Sigmoid colon (tissue), 7 donors: Measurements from ENCODE around the gene DSCAML1. TPM values are rescaled to one million over a fixed set of nuclear protein-coding genes. Genes with fewer than 3 reads are reported as not detected.
"Not testable (repeated sequence)": the region's sequence is repeated elsewhere in the genome, so short reads cannot be mapped to it uniquely, and the experiment has no call there.

ENCODE experiments used
- DNase-seq: peaks from one replicate; pipeline ENCODE4 v3.0.0-alpha.2; 2019
- H3K27ac ChIP-seq, 4 donors: fragments of 200-600 bp; sonication (generic); one replicate each; pipeline ENCODE4 v1.5.1; 2016 to 2019; ENCODE audit warnings: mild to moderate bottlenecking in 1 of 4
- H3K27me3 ChIP-seq, 3 donors: fragments of 200-600 bp; sonication (generic); one replicate each; pipeline ENCODE4 v1.5.1; 2019; ENCODE audit warnings: mild to moderate bottlenecking in 1 of 3
- H3K36me3 ChIP-seq, 4 donors: fragments of 200-600 bp; sonication (generic); one replicate each; pipeline ENCODE4 v1.5.1; 2016 to 2019
- H3K4me1 ChIP-seq, 4 donors: fragments of 200-600 bp; sonication (generic); one replicate each; pipeline ENCODE4 v1.5.1; 2017 to 2019
- H3K4me3 ChIP-seq, 4 donors: fragments of 200-600 bp; sonication (generic); one replicate each; pipeline ENCODE4 v1.5.1; 2017 to 2019; ENCODE audit warnings: mild to moderate bottlenecking in 2 of 4, moderate library complexity in 1 of 4
- H3K9me3 ChIP-seq, 4 donors: fragments of 200-600 bp in 3 of 4; sonication (generic) in 3 of 4; one replicate each; pipeline versions ENCODE4 v1.5.1 to v1.6.1; 2013 to 2019
- CTCF ChIP-seq, 4 experiments: fragments of 450-650 bp in 3 of 4; fragments of 200-600 bp in 1 of 4; IDR thresholded peaks; one replicate each; pipeline ENCODE4 v1.5.1; 2016 to 2019; ENCODE audit warnings: antibody characterized with exemption in 4 of 4, mild to moderate bottlenecking in 3 of 4, moderate library complexity in 2 of 4
- EP300 ChIP-seq, 4 donors: sonication (generic); formaldehyde crosslinking; IDR thresholded peaks; one replicate each; pipeline ENCODE4 v1.6.1; 2017; ENCODE audit warnings: antibody characterized with exemption in 4 of 4
- POLR2A ChIP-seq, 2 donors: fragments of 450-650 bp; IDR thresholded peaks; one replicate each; pipeline ENCODE4 v1.6.1; 2016; ENCODE audit warnings: antibody characterized with exemption in 2 of 2, mild to moderate bottlenecking in 2 of 2, moderate library complexity in 2 of 2
- POLR2AphosphoS5 ChIP-seq, 4 donors: sonication (generic); formaldehyde crosslinking; IDR thresholded peaks; one replicate each; pipeline ENCODE4 v1.6.1; 2017; ENCODE audit warnings: antibody characterized with exemption in 4 of 4
- WGBS, 2 donors: extraction: QIAGEN DNeasy Blood & Tissue Kit; methylation state at CpG; one replicate each; pipeline ENCODE4 v1.1.7; 2013; 5-methylcytosine and 5-hydroxymethylcytosine counted together
- intact Hi-C: fragments of 100-400 bp; cut with DNase I; formaldehyde crosslinking; loops from one replicate; pipeline ENCODE4 v1.15.1; 2023
- polyA plus RNA-seq, 3 donors: library from polyadenylated mRNA; stranded (reverse); fragments of 200-250 nt; gene quantifications; one replicate each; pipeline ENCODE4 v1.2.3, GENCODE V29; 2013
- total RNA-seq, 4 donors: library from RNA; depleted of rRNA; stranded (reverse); fragments of >200 nt; gene quantifications; one replicate each; pipeline ENCODE4 v1.1.0, GENCODE V29; 2016
- donor health status: healthy with polysubstance abuse.
- donor health status: Bipolar disorder and iron deficiency.
- donor health status: healthy.

Gene DSCAML1
- total and polyA plus RNA-seq, 7 donors = under 0.01 to 7.5 (median 1.2) TPM

GRCh38 chr11:117407016-117407415 lies 390.0 kb downstream of the DSCAML1 start:
- DNase-seq = peak; percentile 11
- TF ChIP-seq POLR2A (IDR thresholded peaks at IDR 0.05) (no peak), POLR2AphosphoS5 (IDR thresholded peaks at IDR 0.05) (no peak), EP300 (IDR thresholded peaks at IDR 0.05) (no peak), CTCF (IDR thresholded peaks at IDR 0.05) (no peak)
- WGBS, 2 donors = 95 to 97% methylated on average over 6 of the region's 6 CpGs
- Histone ChIP-seq H3K4me1 (no peaks in the 10 kb centered on the region), H3K4me3 (no peak overlapping the region), H3K36me3 (peaks cover 6 to 82% (median 36%) of the 10 kb centered on the region in 4 donors), H3K9me3 (peaks cover 0 to 4% (median 1%) of the 10 kb centered on the region in 4 donors), H3K27me3 (no peaks in the 10 kb centered on the region), H3K27ac (no peak overlapping the region)
- intact Hi-C loops = no loop called here

- peaks cover 6 to 72% (median 36%) of the 10 kb centered on the region in 4 donors for H3K36me3 ChIP-seq
- H3K27me3 ChIP-seq, H3K4me3 ChIP-seq, H3K27ac ChIP-seq, H3K9me3 ChIP-seq, H3K4me1 ChIP-seq, DNase-seq, intact Hi-C loops: not testable (repeated sequence)
- WGBS, 2 donors = 96 to 97% methylated on average over 2 of the region's 2 CpGs
These were observed 391.1 kb downstream of the DSCAML1 start for GRCh38 chr11:117405898-117406297.

GRCh38 chr11:117399100-117399840 lies 397.7 kb downstream of the DSCAML1 start:
- H3K4me1 ChIP-seq, H3K27me3 ChIP-seq, H3K27ac ChIP-seq, H3K9me3 ChIP-seq, H3K4me3 ChIP-seq, DNase-seq, intact Hi-C loops: not testable (repeated sequence)
- 98 to 100% methylated on average over 2 of the region's 2 CpGs for WGBS, 2 donors
- H3K36me3 ChIP-seq = peaks cover 5 to 67% (median 41%) of the 10 kb centered on the region in 4 donors

GRCh38 chr11:117398618-117399017 lies 398.4 kb downstream of the DSCAML1 start:
- WGBS, 2 donors = 97 to 98% methylated on average over 2 of the region's 2 CpGs
- peak; percentile 25 for DNase-seq
- intact Hi-C loops, H3K9me3 ChIP-seq, H3K27me3 ChIP-seq, H3K4me1 ChIP-seq, H3K4me3 ChIP-seq, H3K27ac ChIP-seq: not testable (repeated sequence)
- peaks cover 8 to 67% (median 45%) of the 10 kb centered on the region in 4 donors for H3K36me3 ChIP-seq

GRCh38 chr11:117396970-117397369 lies 400.0 kb downstream of the DSCAML1 start:
- intact Hi-C loops = no loop called here
- H3K27me3 ChIP-seq = no peaks in the 10 kb centered on the region
- H3K4me3 ChIP-seq = no peak overlapping the region
- H3K36me3 ChIP-seq = peaks cover 14 to 69% (median 60%) of the 10 kb centered on the region in 4 donors
- TF ChIP-seq EP300 (IDR thresholded peaks at IDR 0.05) (no peak), POLR2A (IDR thresholded peaks at IDR 0.05) (no peak), CTCF (IDR thresholded peaks at IDR 0.05) (no peak), POLR2AphosphoS5 (IDR thresholded peaks at IDR 0.05) (no peak)
- no peak overlapping the region for H3K27ac ChIP-seq
- DNase-seq = peak; percentile 40
- H3K9me3 ChIP-seq = peaks cover 0 to 3% (median 0%) of the 10 kb centered on the region in 4 donors
- WGBS, 2 donors = 98 to 99% methylated on average over 8 of the region's 8 CpGs
- no peaks in the 10 kb centered on the region for H3K4me1 ChIP-seq

GRCh38 chr11:117395476-117395875 lies 401.5 kb downstream of the DSCAML1 start:
- 90 to 96% methylated on average over 4 of the region's 4 CpGs for WGBS, 2 donors
- H3K27ac ChIP-seq = no peak overlapping the region

More at GRCh38 chr11:117395476-117395875, 401.5 kb downstream of the DSCAML1 start:
- intact Hi-C loops = no loop called here
- Histone ChIP-seq H3K36me3 (peaks cover 14 to 84% (median 74%) of the 10 kb centered on the region in 4 donors), H3K9me3 (peaks cover 0 to 3% (median 0%) of the 10 kb centered on the region in 4 donors), H3K4me1 (no peaks in the 10 kb centered on the region), H3K4me3 (no peak overlapping the region), H3K27me3 (no peaks in the 10 kb centered on the region)
- peak; percentile 15 for DNase-seq
- TF ChIP-seq CTCF (IDR thresholded peaks at IDR 0.05) = no peak
